GM12878 (cell line): ENCODE results near the gene SLIT1. TPM values are rescaled to one million over a fixed set of nuclear protein-coding genes. Genes with fewer than 3 reads are reported as not detected.

Experiments used
- ATAC-seq: fragments of 200-7000 bp; cut with Tn5 transposase; 3 replicates; pipeline ENCODE4 v1.9.1; 2020; ENCODE audit warnings: mild to moderate bottlenecking, moderate library complexity
- BruUV-seq: library from RNA; stranded (reverse); fragments of 400-500 nt; replicated peaks from 2 replicates; lab custom pipeline; 2021; lab: Mats Ljungman, UMichigan
- CTCF ChIA-PET: fragments of 300-600 bp; sonication (Branson Sonifier 250); formaldehyde crosslinking; extraction: SDS; loops from one replicate; lab custom pipeline; 2021; ENCODE audit warnings: inconsistent platforms; lab: Yijun Ruan, JAX
- POLR2A ChIA-PET: fragments of 350-600 bp; formaldehyde crosslinking; extraction: SDS; loops from one replicate; lab custom pipeline; 2021; ENCODE audit warnings: inconsistent platforms; lab: Charles Lee
- RAD21 ChIA-PET: fragments of 300-600 bp; sonication (Branson Sonifier 250); formaldehyde crosslinking; loops from one replicate; lab custom pipeline; 2023; ENCODE audit warnings: antibody characterized with exemption; ENCODE audit not compliant: unreplicated experiment; lab: Charles Lee
- SMC1A ChIA-PET: fragments of 300-600 bp; sonication (Branson Sonifier 250); formaldehyde crosslinking; loops from one replicate; lab custom pipeline; 2023; ENCODE audit not compliant: unreplicated experiment, uncharacterized antibody; lab: Charles Lee
- DNase-seq: peaks from one replicate; pipeline ENCODE4 v3.0.0-alpha.2; 2011; ENCODE audit warnings: low read depth, low spot score
- FAIRE-seq: peaks from 3 replicates; lab custom pipeline; 2011; peaks lifted over from hg19 to GRCh38; lab: Jason Lieb, UNC
- H2AFZ ChIP-seq: 2 replicates; pipeline ENCODE4 v1.6.0; 2011; ENCODE audit warnings: low read depth, low read length, control low read depth; ENCODE audit not compliant: control insufficient read depth
- H3K27ac ChIP-seq: 2 replicates; pipeline ENCODE4 v1.5.1; 2011; ENCODE audit warnings: control low read depth; ENCODE audit not compliant: control insufficient read depth, insufficient read depth
- H3K27me3 ChIP-seq, 2 experiments: replicated peaks in 1 of 2; 2 replicates each; pipeline versions ENCODE4 v1.6.0 to v1.6.1; 2011; ENCODE audit warnings: low read length in 1 of 2; ENCODE audit not compliant: control insufficient read depth in 2 of 2, insufficient read depth in 2 of 2
- H3K36me3 ChIP-seq, 2 experiments: 2 replicates each; pipeline ENCODE4 v1.5.1; 2011; ENCODE audit warnings: low read length in 1 of 2; ENCODE audit not compliant: control insufficient read depth in 2 of 2, insufficient read depth in 2 of 2
- H3K4me1 ChIP-seq: 2 replicates; pipeline ENCODE4 v1.6.1; 2011; ENCODE audit warnings: mild to moderate bottlenecking, low read length, moderate library complexity, mixed read lengths; ENCODE audit not compliant: control insufficient read depth, insufficient read depth
- H3K4me2 ChIP-seq: 2 replicates; pipeline ENCODE4 v1.6.0; 2011; ENCODE audit warnings: control low read depth; ENCODE audit not compliant: control insufficient read depth, insufficient read depth
- H3K4me3 ChIP-seq: fragments of 200-600 bp; sonication (generic); 2 replicates; pipeline ENCODE4 v1.5.1; 2016
- H3K79me2 ChIP-seq: 2 replicates; pipeline ENCODE4 v1.6.0; 2011; ENCODE audit warnings: low read length; ENCODE audit not compliant: control insufficient read depth, insufficient read depth
- H3K9ac ChIP-seq: 2 replicates; pipeline ENCODE4 v1.8.0; 2011; ENCODE audit warnings: low read length, control low read depth, mixed read lengths; ENCODE audit not compliant: control insufficient read depth, insufficient read depth
- H3K9me3 ChIP-seq: replicated peaks from 3 replicates; pipeline ENCODE4 v1.5.1; 2011; ENCODE audit warnings: mild to moderate bottlenecking, low read length; ENCODE audit not compliant: control insufficient read depth, insufficient read depth
- H4K20me1 ChIP-seq: 2 replicates; pipeline ENCODE4 v1.6.0; 2011; ENCODE audit not compliant: control insufficient read depth, insufficient read depth
- KDM1A ChIP-seq: fragments of 200-600 bp; sonication (generic); IDR thresholded peaks from 2 replicates; pipeline ENCODE4 v1.6.1; 2016; ENCODE audit warnings: borderline replicate concordance
- MEF2B ChIP-seq: fragments of 450-650 bp; IDR thresholded peaks from 2 replicates; pipeline ENCODE4 v1.6.1; 2018; ENCODE audit warnings: mild to moderate bottlenecking, moderate library complexity; ENCODE audit not compliant: partially characterized antibody, poor library complexity, severe bottlenecking
- MTA3 ChIP-seq: IDR thresholded peaks from 2 replicates; pipeline ENCODE4 v1.6.1; 2012; ENCODE audit warnings: low read length, inconsistent platforms, borderline replicate concordance
- MXI1 ChIP-seq: fragments of 150-350 bp; IDR thresholded peaks from 2 replicates; pipeline ENCODE4 v1.6.1; 2011; ENCODE audit warnings: low read depth, mild to moderate bottlenecking, inconsistent platforms, low read length, improper control_type of control experiment
- PAX5 ChIP-seq: IDR thresholded peaks from 2 replicates; pipeline ENCODE4 v1.6.1; 2011; ENCODE audit warnings: low read depth, low read length, borderline replicate concordance
- POU2F2 ChIP-seq: IDR thresholded peaks from 3 replicates; pipeline ENCODE4 v1.6.1; 2011; ENCODE audit warnings: low read depth, mild to moderate bottlenecking, low read length, borderline replicate concordance
- RELA ChIP-seq: fragments of 450-650 bp; IDR thresholded peaks from 2 replicates; pipeline ENCODE4 v1.8.0; 2014; ENCODE audit warnings: borderline replicate concordance; ENCODE audit not compliant: partially characterized antibody
- RFX5 ChIP-seq: IDR thresholded peaks from 2 replicates; pipeline ENCODE4 v1.6.1; 2011; ENCODE audit warnings: low read depth, low read length, improper control_type of control experiment
- WGBS: methylation state at CpG from one replicate; pipeline ENCODE4 v1.1.6; 2016; ENCODE audit warnings: low lambda C conversion rate; ENCODE audit not compliant: insufficient replicate concordance, insufficient coverage; ENCODE audit errors: missing lambda C conversion rate; 5-methylcytosine and 5-hydroxymethylcytosine counted together
- in situ Hi-C: fragments of 300-500 bp; cut with MboI; formaldehyde crosslinking; loops from 9 replicates; pipeline ENCODE4 v1.14.3; 2018; ENCODE audit warnings: mixed read lengths
- intact Hi-C: fragments of 100-400 bp; cut with micrococcal nuclease; formaldehyde crosslinking; loops from one replicate; pipeline ENCODE4 v1.14.2; 2022; ENCODE audit not compliant: unreplicated experiment
- polyA plus RNA-seq, 11 experiments: library from polyadenylated mRNA; depleted of rRNA in 4 of 11; unstranded in 6 of 11; stranded (reverse) in 5 of 11; fragments of >200 nt; fragmentation: Nextera tagmentation in 4 of 11; fragmentation: Illumina TruSeq in 1 of 11; extraction: Ambion mirVana in 4 of 11; extraction: Trizol in 1 of 11; gene quantifications; 1 replicate in 1 of 11; 2 replicates in 10 of 11; pipeline versions ENCODE4 v1.2.1 to v1.2.3, GENCODE V29; 2011 to 2016; ENCODE audit warnings: inconsistent platforms in 2 of 11, missing spikeins in 2 of 11, low read depth in 1 of 11
- total RNA-seq, 4 experiments: library from RNA; depleted of rRNA in 3 of 4; stranded (reverse); fragments of >200 nt in 3 of 4; fragmentation: Illumina TruSeq in 1 of 4; extraction: Trizol in 1 of 4; gene quantifications; 2 replicates each; pipeline versions ENCODE4 v1.2.1 to v1.2.3, GENCODE V29; 2013 to 2021
- TF ChIP-seq, protein P1 (sequence below): IDR thresholded peaks from 2 replicates; pipeline ENCODE4 v1.6.1; 2012; ENCODE audit warnings: improper control_type of control experiment, low read depth, low read length; ENCODE audit not compliant: insufficient replicate concordance
- TF ChIP-seq, protein P2 (sequence below): IDR thresholded peaks from 2 replicates; pipeline ENCODE4 v1.6.1; 2011; ENCODE audit warnings: low read depth, low read length, improper control_type of control experiment, borderline replicate concordance
- TF ChIP-seq, protein P3 (sequence below): fragments of 450-650 bp; conservative IDR thresholded peaks from 2 replicates; pipeline ENCODE4 v1.6.1; 2017; ENCODE audit warnings: mild to moderate bottlenecking, moderate library complexity
- TF ChIP-seq, protein P4 (sequence below): IDR thresholded peaks from 2 replicates; pipeline ENCODE4 v1.6.1; 2012; ENCODE audit warnings: low read depth, low read length, improper control_type of control experiment

The SLIT1 gene
- total and polyA plus RNA-seq, 10 of the 15 experiments (the other 5 are each of a cell fraction or from before 2014, with no cell fraction given), result 0.04 to 0.19 (median 0.06) TPM; not detected in 4

DNA sequence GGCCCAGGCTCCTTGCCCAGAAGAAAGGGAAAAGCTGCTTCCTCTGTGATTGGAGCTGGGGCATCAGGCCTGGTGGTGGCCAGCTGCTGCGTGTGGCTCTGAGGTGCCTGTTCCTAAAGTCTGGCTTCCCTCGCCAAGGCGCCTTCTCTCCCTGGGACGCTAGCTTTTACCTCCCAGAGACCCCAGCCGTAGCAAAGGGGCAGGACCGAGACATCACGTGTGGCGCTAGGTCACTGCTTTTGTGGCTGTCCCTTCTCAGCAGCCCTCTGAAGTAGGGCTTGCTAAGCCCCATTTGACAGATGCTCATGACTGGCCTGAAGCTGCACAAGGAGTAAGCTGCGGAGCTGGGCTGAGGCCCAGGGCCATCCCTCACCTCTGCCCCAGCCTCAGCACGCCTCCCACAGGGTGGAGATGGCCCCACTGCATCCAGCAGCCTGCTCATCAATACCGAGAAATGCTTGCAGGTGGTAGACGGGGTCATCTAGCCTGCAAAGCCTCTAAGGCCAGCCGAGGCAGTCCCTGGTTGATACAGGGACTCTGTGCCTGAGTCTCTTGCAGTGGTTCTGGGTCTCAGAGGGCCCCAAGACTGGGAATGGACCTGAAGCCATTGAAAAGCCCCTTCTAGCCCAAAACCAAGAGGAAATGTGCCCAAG, 182.5 kb downstream of the SLIT1 start (continued):
- TF ChIP-seq, protein P1, sequence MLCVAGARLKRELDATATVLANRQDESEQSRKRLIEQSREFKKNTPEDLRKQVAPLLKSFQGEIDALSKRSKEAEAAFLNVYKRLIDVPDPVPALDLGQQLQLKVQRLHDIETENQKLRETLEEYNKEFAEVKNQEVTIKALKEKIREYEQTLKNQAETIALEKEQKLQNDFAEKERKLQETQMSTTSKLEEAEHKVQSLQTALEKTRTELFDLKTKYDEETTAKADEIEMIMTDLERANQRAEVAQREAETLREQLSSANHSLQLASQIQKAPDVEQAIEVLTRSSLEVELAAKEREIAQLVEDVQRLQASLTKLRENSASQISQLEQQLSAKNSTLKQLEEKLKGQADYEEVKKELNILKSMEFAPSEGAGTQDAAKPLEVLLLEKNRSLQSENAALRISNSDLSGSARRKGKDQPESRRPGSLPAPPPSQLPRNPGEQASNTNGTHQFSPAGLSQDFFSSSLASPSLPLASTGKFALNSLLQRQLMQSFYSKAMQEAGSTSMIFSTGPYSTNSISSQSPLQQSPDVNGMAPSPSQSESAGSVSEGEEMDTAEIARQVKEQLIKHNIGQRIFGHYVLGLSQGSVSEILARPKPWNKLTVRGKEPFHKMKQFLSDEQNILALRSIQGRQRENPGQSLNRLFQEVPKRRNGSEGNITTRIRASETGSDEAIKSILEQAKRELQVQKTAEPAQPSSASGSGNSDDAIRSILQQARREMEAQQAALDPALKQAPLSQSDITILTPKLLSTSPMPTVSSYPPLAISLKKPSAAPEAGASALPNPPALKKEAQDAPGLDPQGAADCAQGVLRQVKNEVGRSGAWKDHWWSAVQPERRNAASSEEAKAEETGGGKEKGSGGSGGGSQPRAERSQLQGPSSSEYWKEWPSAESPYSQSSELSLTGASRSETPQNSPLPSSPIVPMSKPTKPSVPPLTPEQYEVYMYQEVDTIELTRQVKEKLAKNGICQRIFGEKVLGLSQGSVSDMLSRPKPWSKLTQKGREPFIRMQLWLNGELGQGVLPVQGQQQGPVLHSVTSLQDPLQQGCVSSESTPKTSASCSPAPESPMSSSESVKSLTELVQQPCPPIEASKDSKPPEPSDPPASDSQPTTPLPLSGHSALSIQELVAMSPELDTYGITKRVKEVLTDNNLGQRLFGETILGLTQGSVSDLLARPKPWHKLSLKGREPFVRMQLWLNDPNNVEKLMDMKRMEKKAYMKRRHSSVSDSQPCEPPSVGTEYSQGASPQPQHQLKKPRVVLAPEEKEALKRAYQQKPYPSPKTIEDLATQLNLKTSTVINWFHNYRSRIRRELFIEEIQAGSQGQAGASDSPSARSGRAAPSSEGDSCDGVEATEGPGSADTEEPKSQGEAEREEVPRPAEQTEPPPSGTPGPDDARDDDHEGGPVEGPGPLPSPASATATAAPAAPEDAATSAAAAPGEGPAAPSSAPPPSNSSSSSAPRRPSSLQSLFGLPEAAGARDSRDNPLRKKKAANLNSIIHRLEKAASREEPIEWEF, result no peak
- TF ChIP-seq, protein P2, sequence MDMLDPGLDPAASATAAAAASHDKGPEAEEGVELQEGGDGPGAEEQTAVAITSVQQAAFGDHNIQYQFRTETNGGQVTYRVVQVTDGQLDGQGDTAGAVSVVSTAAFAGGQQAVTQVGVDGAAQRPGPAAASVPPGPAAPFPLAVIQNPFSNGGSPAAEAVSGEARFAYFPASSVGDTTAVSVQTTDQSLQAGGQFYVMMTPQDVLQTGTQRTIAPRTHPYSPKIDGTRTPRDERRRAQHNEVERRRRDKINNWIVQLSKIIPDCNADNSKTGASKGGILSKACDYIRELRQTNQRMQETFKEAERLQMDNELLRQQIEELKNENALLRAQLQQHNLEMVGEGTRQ, result no peak

DNA sequence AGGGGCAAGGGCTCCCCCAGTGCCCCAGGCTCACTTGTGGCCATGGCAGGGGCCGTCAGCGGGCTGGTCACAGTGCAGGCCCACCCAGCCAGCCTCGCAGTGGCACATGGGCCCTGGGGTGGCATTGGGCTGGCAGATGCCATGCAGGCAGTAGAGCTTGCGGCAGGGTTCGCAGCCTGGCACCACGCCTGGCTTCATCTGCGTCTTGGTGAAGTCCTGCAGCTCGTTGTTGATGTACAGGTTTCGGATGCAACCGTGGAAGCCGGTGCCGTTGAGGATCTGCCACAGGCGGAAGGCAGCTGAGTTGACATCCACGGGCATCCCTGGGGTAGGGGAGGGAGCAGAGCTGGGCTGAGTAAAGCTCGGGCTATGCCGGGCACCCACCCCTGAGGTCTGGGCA, 183.1 kb downstream of the SLIT1 start:
- ChIA-PET CTCF (interaction anchor here (0.6 to 2.0 kb wide), 3 partner anchors 19 to 92 kb away, joined by 3 to 5 read pairs (median 5); no protein-coding TSS in a partner anchor), POLR2A (no interaction called here), RAD21 (no interaction called here), SMC1A (no interaction called here)
- Histone ChIP-seq H3K9ac (no peak overlapping the region), H3K36me3 (no peaks in the 10 kb centered on the region), H3K4me1 (no peaks in the 10 kb centered on the region), H3K79me2 (no peaks in the 10 kb centered on the region), H3K4me3 (no peak overlapping the region), H3K27ac (no peak overlapping the region), H4K20me1 (no peaks in the 10 kb centered on the region), H2AFZ (no peak overlapping the region), H3K4me2 (no peak overlapping the region), H3K27me3 (no peaks in the 10 kb centered on the region), H3K9me3 (no peaks in the 10 kb centered on the region; the same call in 1 of the 3 replicates)
- DNase-seq (no peak), FAIRE-seq (no peak), ATAC-seq (no peak)
- 76% methylated on average over 16 of the region's 16 CpGs for WGBS
- in situ Hi-C loops, result no loop called here
- intact Hi-C loops, result no loop called here
- no TSS peak for BruUV-seq
- no peak for TF ChIP-seq POU2F2
- no peak for TF ChIP-seq RELA
- no peak for TF ChIP-seq MEF2B
- no peak for TF ChIP-seq PAX5
- no peak for TF ChIP-seq MXI1
- TF ChIP-seq KDM1A, result no peak
- TF ChIP-seq, protein P3, sequence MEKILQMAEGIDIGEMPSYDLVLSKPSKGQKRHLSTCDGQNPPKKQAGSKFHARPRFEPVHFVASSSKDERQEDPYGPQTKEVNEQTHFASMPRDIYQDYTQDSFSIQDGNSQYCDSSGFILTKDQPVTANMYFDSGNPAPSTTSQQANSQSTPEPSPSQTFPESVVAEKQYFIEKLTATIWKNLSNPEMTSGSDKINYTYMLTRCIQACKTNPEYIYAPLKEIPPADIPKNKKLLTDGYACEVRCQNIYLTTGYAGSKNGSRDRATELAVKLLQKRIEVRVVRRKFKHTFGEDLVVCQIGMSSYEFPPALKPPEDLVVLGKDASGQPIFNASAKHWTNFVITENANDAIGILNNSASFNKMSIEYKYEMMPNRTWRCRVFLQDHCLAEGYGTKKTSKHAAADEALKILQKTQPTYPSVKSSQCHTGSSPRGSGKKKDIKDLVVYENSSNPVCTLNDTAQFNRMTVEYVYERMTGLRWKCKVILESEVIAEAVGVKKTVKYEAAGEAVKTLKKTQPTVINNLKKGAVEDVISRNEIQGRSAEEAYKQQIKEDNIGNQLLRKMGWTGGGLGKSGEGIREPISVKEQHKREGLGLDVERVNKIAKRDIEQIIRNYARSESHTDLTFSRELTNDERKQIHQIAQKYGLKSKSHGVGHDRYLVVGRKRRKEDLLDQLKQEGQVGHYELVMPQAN, result no peak
- TF ChIP-seq, protein P4, sequence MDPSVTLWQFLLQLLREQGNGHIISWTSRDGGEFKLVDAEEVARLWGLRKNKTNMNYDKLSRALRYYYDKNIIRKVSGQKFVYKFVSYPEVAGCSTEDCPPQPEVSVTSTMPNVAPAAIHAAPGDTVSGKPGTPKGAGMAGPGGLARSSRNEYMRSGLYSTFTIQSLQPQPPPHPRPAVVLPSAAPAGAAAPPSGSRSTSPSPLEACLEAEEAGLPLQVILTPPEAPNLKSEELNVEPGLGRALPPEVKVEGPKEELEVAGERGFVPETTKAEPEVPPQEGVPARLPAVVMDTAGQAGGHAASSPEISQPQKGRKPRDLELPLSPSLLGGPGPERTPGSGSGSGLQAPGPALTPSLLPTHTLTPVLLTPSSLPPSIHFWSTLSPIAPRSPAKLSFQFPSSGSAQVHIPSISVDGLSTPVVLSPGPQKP, result no peak
- no peak for TF ChIP-seq RFX5
- TF ChIP-seq MTA3, result no peak
